HFFc6 (cell line): ENCODE results near the gene GPR35. TPM values are rescaled to one million over a fixed set of nuclear protein-coding genes. Genes with fewer than 3 reads are reported as not detected.

Experiments used
- DNase-seq: peaks from one replicate; pipeline ENCODE4 v3.0.0-alpha.2; 2018
- H3K27ac Mint-ChIP-seq: 2 replicates; pipeline ENCODE4 v1.8.0; 2020; ENCODE audit warnings: mild to moderate bottlenecking, mixed read lengths
- H3K27me3 Mint-ChIP-seq: 2 replicates; pipeline ENCODE4 v1.8.0; 2021; ENCODE audit warnings: mild to moderate bottlenecking, moderate library complexity, mixed read lengths; ENCODE audit not compliant: insufficient read depth
- H3K36me3 Mint-ChIP-seq: 2 replicates; pipeline ENCODE4 v1.8.0; 2021; ENCODE audit warnings: low read depth, mixed read lengths
- H3K4me1 Mint-ChIP-seq: 2 replicates; pipeline ENCODE4 v1.8.0; 2020; ENCODE audit warnings: low read depth, mixed read lengths
- H3K4me3 Mint-ChIP-seq: 2 replicates; pipeline ENCODE4 v1.8.0; 2020; ENCODE audit warnings: mild to moderate bottlenecking, moderate library complexity, mixed read lengths
- H3K9me3 Mint-ChIP-seq: 2 replicates; pipeline ENCODE4 v1.8.0; 2020; ENCODE audit warnings: mild to moderate bottlenecking, mixed read lengths
- total RNA-seq, 6 experiments: library from RNA; stranded (reverse); fragmentation: NEBNext Ultra II Directional; extraction: Animal tissue kit (Norgen Biotek cat#: 25700); gene quantifications; 2 replicates in 1 of 6; 3 replicates in 5 of 6; pipeline ENCODE4 v1.2.3, GENCODE V29; 2021
- TF ChIP-seq, protein P1 (sequence below): fragments of 200-600 bp; sonication (generic); IDR thresholded peaks from 2 replicates; pipeline ENCODE4 v1.5.0; 2021; ENCODE audit warnings: antibody characterized with exemption, mild to moderate bottlenecking

GPR35 gene
- total RNA-seq, 6 experiments from 2014 or later = 0.11 to 0.28 (median 0.14) TPM; not detected in 3

GRCh38 chr2:240643811-240644150 lies 18.5 kb downstream of the GPR35 start:
- Mint-ChIP-seq H3K4me3 (no peak overlapping the region), H3K9me3 (no peaks in the 10 kb centered on the region), H3K27ac (no peak overlapping the region), H3K36me3 (no peaks in the 10 kb centered on the region), H3K27me3 (peaks cover 39% of the 10 kb centered on the region), H3K4me1 (no peaks in the 10 kb centered on the region)
- TF ChIP-seq, protein P1, sequence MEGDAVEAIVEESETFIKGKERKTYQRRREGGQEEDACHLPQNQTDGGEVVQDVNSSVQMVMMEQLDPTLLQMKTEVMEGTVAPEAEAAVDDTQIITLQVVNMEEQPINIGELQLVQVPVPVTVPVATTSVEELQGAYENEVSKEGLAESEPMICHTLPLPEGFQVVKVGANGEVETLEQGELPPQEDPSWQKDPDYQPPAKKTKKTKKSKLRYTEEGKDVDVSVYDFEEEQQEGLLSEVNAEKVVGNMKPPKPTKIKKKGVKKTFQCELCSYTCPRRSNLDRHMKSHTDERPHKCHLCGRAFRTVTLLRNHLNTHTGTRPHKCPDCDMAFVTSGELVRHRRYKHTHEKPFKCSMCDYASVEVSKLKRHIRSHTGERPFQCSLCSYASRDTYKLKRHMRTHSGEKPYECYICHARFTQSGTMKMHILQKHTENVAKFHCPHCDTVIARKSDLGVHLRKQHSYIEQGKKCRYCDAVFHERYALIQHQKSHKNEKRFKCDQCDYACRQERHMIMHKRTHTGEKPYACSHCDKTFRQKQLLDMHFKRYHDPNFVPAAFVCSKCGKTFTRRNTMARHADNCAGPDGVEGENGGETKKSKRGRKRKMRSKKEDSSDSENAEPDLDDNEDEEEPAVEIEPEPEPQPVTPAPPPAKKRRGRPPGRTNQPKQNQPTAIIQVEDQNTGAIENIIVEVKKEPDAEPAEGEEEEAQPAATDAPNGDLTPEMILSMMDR = no peak
- DNase-seq = no peak

DNA sequence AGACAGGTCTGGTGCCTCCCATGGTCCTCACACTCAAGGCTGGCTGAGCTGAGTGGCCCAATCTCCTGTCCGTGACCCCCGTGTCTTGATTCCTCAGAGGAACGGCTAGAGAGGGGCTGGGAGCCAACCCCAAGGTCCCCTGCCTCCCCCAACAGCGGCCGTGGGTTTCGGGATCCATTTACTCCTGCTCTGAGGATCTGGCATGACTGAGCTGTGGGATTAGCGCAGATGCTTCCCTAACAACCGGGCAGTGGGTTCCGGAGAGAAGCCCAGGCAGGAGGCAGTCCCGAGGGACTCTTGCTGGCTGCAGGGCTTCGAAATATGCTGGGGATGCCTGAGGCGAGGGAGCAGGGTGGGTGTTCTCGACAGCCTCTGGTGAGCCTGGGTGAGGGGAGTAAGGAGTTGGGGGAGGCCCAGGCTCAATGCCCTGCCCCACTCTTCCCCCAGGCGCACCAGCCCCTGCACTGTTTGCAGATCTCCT lies 18.9 kb downstream of the GPR35 start:
- no peaks in the 10 kb centered on the region for H3K36me3 Mint-ChIP-seq
- H3K9me3 Mint-ChIP-seq = no peaks in the 10 kb centered on the region
- H3K4me1 Mint-ChIP-seq = no peaks in the 10 kb centered on the region
- DNase-seq = no peak
- no peak overlapping the region for H3K27ac Mint-ChIP-seq
- no peak overlapping the region for H3K4me3 Mint-ChIP-seq
- TF ChIP-seq, protein P1 = no peak
- peaks cover 41% of the 10 kb centered on the region for H3K27me3 Mint-ChIP-seq

DNA sequence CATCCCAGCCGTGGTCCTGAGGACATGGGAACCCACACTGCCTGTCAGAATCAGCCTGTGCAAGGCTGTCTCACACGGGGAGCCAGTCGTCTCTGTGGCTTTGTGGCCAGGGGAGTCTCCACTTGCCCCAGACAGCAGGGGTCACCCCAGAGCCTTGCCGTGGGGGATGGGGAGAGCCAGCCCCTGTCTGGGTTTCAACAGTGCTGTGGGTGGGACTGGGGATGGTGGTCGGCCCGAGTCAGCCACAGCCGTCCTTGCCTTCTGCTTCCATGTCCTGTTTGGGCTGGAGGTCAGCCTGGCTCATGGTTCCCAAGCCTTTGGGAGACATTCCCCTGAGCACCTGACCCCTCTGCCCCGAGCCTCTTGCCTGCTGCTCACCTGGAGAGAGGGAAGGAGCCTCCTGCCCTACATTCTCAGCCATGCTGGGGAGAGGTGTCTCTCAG lies 19.6 kb downstream of the GPR35 start:
- no peak for DNase-seq
- Mint-ChIP-seq H3K36me3 (no peaks in the 10 kb centered on the region), H3K4me1 (no peaks in the 10 kb centered on the region), H3K9me3 (no peaks in the 10 kb centered on the region), H3K4me3 (no peak overlapping the region), H3K27me3 (peaks cover 42% of the 10 kb centered on the region), H3K27ac (no peak overlapping the region)
- TF ChIP-seq, protein P1 = no peak

DNA sequence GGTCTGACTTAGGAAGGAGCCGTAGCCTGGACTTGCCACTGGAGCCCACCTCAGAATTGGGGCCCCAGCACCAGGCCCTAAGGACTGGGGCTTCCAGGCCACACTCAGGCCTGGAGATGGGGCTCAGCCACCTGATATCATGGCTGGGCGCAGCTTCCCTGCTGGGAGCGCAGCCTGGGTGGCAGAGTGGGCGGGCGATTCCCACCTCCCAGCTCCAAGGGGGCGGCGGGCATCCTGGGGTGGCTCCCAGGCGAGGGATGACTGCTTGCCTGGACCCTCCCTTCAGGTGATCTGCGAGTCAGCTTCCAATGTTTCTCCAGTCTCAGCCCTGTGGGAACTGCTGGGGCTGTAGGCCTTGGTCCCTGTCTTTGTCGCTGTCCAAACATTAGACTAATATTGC lies 20.1 kb downstream of the GPR35 start:
- Mint-ChIP-seq H3K27ac (no peak overlapping the region), H3K36me3 (no peaks in the 10 kb centered on the region), H3K27me3 (peaks cover 42% of the 10 kb centered on the region), H3K4me3 (no peak overlapping the region), H3K9me3 (no peaks in the 10 kb centered on the region), H3K4me1 (no peaks in the 10 kb centered on the region)
- TF ChIP-seq, protein P1 = no peak
- DNase-seq = no peak

DNA sequence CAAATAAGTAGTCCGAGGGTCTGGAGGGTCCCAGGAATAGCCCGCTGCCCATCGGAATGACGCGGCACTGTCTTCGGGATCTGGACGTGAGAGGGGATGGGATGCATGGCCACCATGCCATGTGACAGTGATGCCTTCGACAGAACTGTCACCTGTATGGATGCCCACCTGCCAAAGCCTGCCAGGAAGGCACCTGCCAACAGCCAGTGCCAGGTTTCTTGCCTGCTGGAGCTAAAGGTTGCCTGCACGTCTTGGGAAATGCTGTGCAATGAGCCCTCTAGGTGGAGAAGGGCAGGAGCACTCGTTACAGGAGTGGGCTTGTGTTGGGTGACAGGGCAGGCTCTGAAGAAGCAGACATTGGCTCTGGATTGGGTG lies 20.5 kb downstream of the GPR35 start:
- H3K4me1 Mint-ChIP-seq = no peaks in the 10 kb centered on the region
- no peak overlapping the region for H3K27ac Mint-ChIP-seq
- H3K27me3 Mint-ChIP-seq = peaks cover 42% of the 10 kb centered on the region
- TF ChIP-seq, protein P1 = no peak
- H3K4me3 Mint-ChIP-seq = no peak overlapping the region
- no peak for DNase-seq
- no peaks in the 10 kb centered on the region for H3K36me3 Mint-ChIP-seq
- H3K9me3 Mint-ChIP-seq = no peaks in the 10 kb centered on the region
